Heart right ventricle (tissue), 16 donors: ENCODE data around the gene CARS2. TPM values are rescaled to one million over a fixed set of nuclear protein-coding genes. Genes with fewer than 3 reads are reported as not detected.

Experiments used
- ATAC-seq, 8 donors: fragments of 200-7000 bp; cut with Tn5 transposase; one replicate each; pipeline ENCODE4 v1.9.1; 2020; ENCODE audit warnings: mild to moderate bottlenecking in 8 of 8, moderate library complexity in 8 of 8, moderate number of reproducible peaks in 1 of 8
- DNase-seq, 2 donors: peaks; one replicate each; pipeline ENCODE4 v3.0.0-alpha.2; 2020
- H3K27ac ChIP-seq, 10 donors: fragments of 200-600 bp; sonication (generic) in 2 of 10; one replicate each; pipeline versions ENCODE4 v1.5.0 to v1.8.0; 2020 to 2022; ENCODE audit warnings: mild to moderate bottlenecking in 3 of 10
- H3K27me3 ChIP-seq, 7 donors: fragments of 200-600 bp; one replicate each; pipeline ENCODE4 v1.8.0; 2021 to 2022; ENCODE audit warnings: mild to moderate bottlenecking in 2 of 7
- H3K36me3 ChIP-seq, 9 donors: fragments of 200-600 bp; sonication (generic) in 1 of 9; one replicate each; pipeline versions ENCODE4 v1.5.0 to v1.8.0; 2020 to 2022; ENCODE audit warnings: mild to moderate bottlenecking in 2 of 9
- H3K4me1 ChIP-seq, 9 donors: fragments of 200-600 bp; sonication (generic) in 1 of 9; one replicate each; pipeline versions ENCODE4 v1.5.0 to v1.8.0; 2020 to 2022; ENCODE audit warnings: mild to moderate bottlenecking in 4 of 9
- H3K4me3 ChIP-seq, 10 donors: fragments of 200-600 bp; sonication (generic) in 2 of 10; one replicate each; pipeline versions ENCODE4 v1.5.0 to v1.8.0; 2020 to 2022; ENCODE audit warnings: mild to moderate bottlenecking in 7 of 10, moderate library complexity in 2 of 10
- H3K9me3 ChIP-seq, 11 donors: fragments of 200-600 bp in 10 of 11; sonication (generic) in 2 of 11; one replicate each; pipeline versions ENCODE4 v1.5.0 to v1.8.0; 2013 to 2022; ENCODE audit warnings: mild to moderate bottlenecking in 2 of 11, control low read depth in 1 of 11, moderate library complexity in 1 of 11
- CTCF ChIP-seq, 9 donors: fragments of 200-600 bp; sonication (generic) in 2 of 9; IDR thresholded peaks; one replicate each; pipeline versions ENCODE4 v1.5.0 to v1.8.0; 2021 to 2022; ENCODE audit warnings: antibody characterized with exemption in 9 of 9, mild to moderate bottlenecking in 5 of 9, moderate library complexity in 1 of 9
- WGBS, 2 donors: extraction: QIAGEN DNeasy Blood & Tissue Kit; methylation state at CpG; one replicate each; pipeline ENCODE4 v1.1.7; 2013; ENCODE audit warnings: inconsistent platforms in 1 of 2; 5-methylcytosine and 5-hydroxymethylcytosine counted together
- intact Hi-C, 10 donors: fragments of 100-400 bp; cut with DNase I; formaldehyde crosslinking; loops; one replicate each; pipeline versions ENCODE4 v1.11.1 to v1.14.2; 2022
- polyA plus RNA-seq, 2 donors: library from polyadenylated mRNA; stranded (reverse); fragments of 200-250 nt; gene quantifications; one replicate each; pipeline ENCODE4 v1.2.3, GENCODE V29; 2013
- total RNA-seq, 10 donors: library from RNA; stranded (reverse); fragmentation: NEBNext Ultra II Directional in 3 of 10; extraction: Animal tissue kit (Norgen Biotek cat#: 25700) in 3 of 10; gene quantifications; one replicate each; pipeline versions ENCODE4 v1.2.1 to v1.2.4, GENCODE V29; 2021 to 2023
- donor health status: Arrhythmogenic right ventricular cardiomyopathy.
- donor health status: ischemic (EF 13 %, LVEDD 7.1; RV severe dilation, severe dysfunction).
- donor health status: healthy with polysubstance abuse.
- donor health status: DM: no; HTN: yes; CAD: no.
- donor health status: DM: no; HTN: no; CAD: no.
- donor health status: ischemic (EF 25% LVEDD 6.9; RV normal size, moderate dysfunction).
- donor health status: ischemic (EF 25% LVEDD 5.7; RV mildly dilated, moderate dysfunction).
- donor health status: healthy.
- donor health status: DM: yes; HTN: yes; CAD: no.
- donor health status: Ischemic cardiomyopathy.
- donor health status: ischemic (EF 35%, LVEDD 5.7; RV mildly dilated, moderate dysfunction).
- donor health status: nonischemic (EF 11% LVEDD 7.7; RV severe dilation, severe dysfunction).
- donor health status: DM: yes; HTN: yes; CAD: no.
- donor health status: PGD.
- donor health status: ischemic (EF 29% LVEDD 5.4; RV normal size, mild dysfunction).
- donor health status: nonischemic (EF 23%, LVEDD 6.1; RV moderate dilation, normal function).

CARS2 gene
- total and polyA plus RNA-seq, 12 donors, result 35.2 to 103 (median 44.0) TPM

DNA sequence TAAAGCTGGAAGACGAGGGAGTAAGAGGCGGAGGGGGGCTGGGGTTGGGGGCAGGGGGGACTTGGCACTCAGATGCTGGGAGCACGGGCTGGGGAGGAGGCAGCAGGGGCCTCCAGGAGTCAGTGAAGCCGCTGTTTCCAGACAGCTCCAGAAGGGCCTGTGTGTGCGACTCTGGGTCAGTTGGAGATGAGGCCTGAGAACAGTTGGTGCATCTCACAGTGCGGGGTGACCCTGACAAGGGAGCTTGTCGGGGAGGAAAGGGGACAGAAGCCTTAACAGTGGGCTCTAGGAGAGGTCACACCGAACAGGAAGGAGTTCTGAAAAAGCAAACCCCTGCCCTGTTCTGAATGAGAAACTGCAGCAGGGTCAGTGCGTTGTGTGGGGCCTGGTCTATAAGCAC, 79.4 kb downstream of the CARS2 start:
- no peak for TF ChIP-seq CTCF (IDR thresholded peaks at IDR 0.05)
- H3K4me3 ChIP-seq, result no peak overlapping the region
- DNase-seq (no peak), ATAC-seq (no peak)
- peaks cover 0 to 80% (median 11%) of the 10 kb centered on the region in 9 donors for H3K36me3 ChIP-seq
- H3K4me1 ChIP-seq, result peaks cover 2 to 49% (median 21%) of the 10 kb centered on the region in 9 donors
- WGBS, 2 donors, result 81 to 86% methylated on average over 9 of the region's 9 CpGs
- intact Hi-C loops, result loop anchor here in 1 of 10 donors (10.0 kb wide), 1 partner anchor 78 kb away; the partner anchor contains the start of gene CARS2
- no peak overlapping the region for H3K27ac ChIP-seq
- H3K27me3 ChIP-seq, result no peaks in the 10 kb centered on the region
- H3K9me3 ChIP-seq, result no peaks in the 10 kb centered on the region

DNA sequence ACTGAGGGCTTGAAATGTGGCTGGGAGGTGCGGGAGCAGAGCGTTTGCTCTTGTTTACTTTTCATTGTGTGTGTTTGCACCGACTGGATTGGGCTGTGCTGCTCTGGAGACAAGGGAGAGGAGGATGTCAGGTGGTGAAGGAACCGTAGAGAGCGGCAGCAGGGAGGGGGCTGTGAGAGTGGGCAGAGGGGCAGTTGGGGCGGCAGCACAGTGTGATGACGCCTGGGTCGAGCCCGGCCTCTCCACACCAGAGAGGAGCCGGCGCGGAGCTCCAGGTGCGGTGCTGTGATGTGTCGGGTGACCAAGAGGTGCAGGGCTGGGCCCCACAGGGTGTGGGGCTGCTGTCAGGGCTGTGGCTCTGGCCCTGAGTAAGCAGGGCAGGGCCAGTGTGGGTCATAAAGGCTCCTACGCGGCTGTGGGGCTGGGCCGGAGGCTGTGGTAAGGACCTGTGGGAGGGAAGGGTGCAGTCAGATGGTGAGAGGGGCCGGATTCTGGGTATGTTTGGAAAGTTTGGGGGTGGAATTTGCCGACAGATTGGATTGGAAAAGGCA, 80.1 kb downstream of the CARS2 start:
- H3K36me3 ChIP-seq, result peaks cover 0 to 74% (median 11%) of the 10 kb centered on the region in 9 donors
- H3K27ac ChIP-seq, result no peak overlapping the region
- WGBS, 2 donors, result 87 to 89% methylated on average over 19 of the region's 19 CpGs
- no peak overlapping the region for H3K4me3 ChIP-seq
- H3K4me1 ChIP-seq, result peaks cover 2 to 51% (median 25%) of the 10 kb centered on the region in 9 donors
- intact Hi-C loops, result loop anchor here in 1 of 10 donors (10.0 kb wide), 1 partner anchor 79 kb away; the partner anchor contains the start of gene CARS2
- H3K9me3 ChIP-seq, result no peaks in the 10 kb centered on the region
- ATAC-seq (no peak), DNase-seq (no peak)
- no peaks in the 10 kb centered on the region for H3K27me3 ChIP-seq
- TF ChIP-seq CTCF (IDR thresholded peaks at IDR 0.05), result no peak

GRCh38 chr13:110624766-110625756, 80.9 kb downstream of the CARS2 start:
- peaks cover 2 to 52% (median 33%) of the 10 kb centered on the region in 9 donors for H3K4me1 ChIP-seq
- 90 to 91% methylated on average over 41 of the region's 41 CpGs for WGBS, 2 donors
- TF ChIP-seq CTCF (IDR thresholded peaks at IDR 0.05), result no peak
- H3K4me3 ChIP-seq, result no peak overlapping the region
- no peak overlapping the region for H3K27ac ChIP-seq
- H3K36me3 ChIP-seq, result peaks cover 0 to 72% (median 11%) of the 10 kb centered on the region in 9 donors
- ATAC-seq, result no peak
- no peaks in the 10 kb centered on the region for H3K9me3 ChIP-seq
- intact Hi-C loops, result loop anchor here in 1 of 10 donors (10.0 kb wide), 1 partner anchor 80 kb away; the partner anchor contains the start of gene CARS2
- H3K27me3 ChIP-seq, result no peaks in the 10 kb centered on the region
- no peak for DNase-seq

- intact Hi-C loops, result loop anchor here in 1 of 10 donors (10.0 kb wide), 1 partner anchor 84 kb away; the partner anchor contains the start of gene CARS2
- ATAC-seq (no peak), DNase-seq (no peak)
- H3K9me3 ChIP-seq, result no peaks in the 10 kb centered on the region
- H3K4me3 ChIP-seq, result no peak overlapping the region
- no peaks in the 10 kb centered on the region for H3K27me3 ChIP-seq
- no peak for TF ChIP-seq CTCF (IDR thresholded peaks at IDR 0.05)
- peaks cover 0 to 37% (median 11%) of the 10 kb centered on the region in 9 donors for H3K36me3 ChIP-seq
- 63 to 65% methylated on average over 2 of the region's 2 CpGs for WGBS, 2 donors
- H3K4me1 ChIP-seq, result peaks cover 0 to 66% (median 47%) of the 10 kb centered on the region in 9 donors
- peak overlapping the region in 1 of 10 donors; percentile 2 for H3K27ac ChIP-seq
These were observed 85.3 kb downstream of the CARS2 start for GRCh38 chr13:110620596-110620995.
